KBM-7 (cell line): Measurements from ENCODE around the gene PLD3.
"Not testable (repeated sequence)": the region's sequence is repeated elsewhere in the genome, so short reads cannot be mapped to it uniquely, and the experiment has no call there.

Source experiments
- DNase-seq: peaks from one replicate; pipeline ENCODE4 v3.0.0-alpha.2; 2015
- in situ Hi-C: fragments of 300-500 bp; cut with MboI; formaldehyde crosslinking; loops from 2 replicates; pipeline ENCODE4 v1.14.3; 2020; ENCODE audit warnings: low sequenced_read_pairs, low pct_unique_long_range_greater_than_20kb, mixed read lengths

The PLD3 gene

GRCh38 chr19:40360020-40360707 lies 11.7 kb downstream of the PLD3 start:
- DNase-seq: no peak
- in situ Hi-C loops: no loop called here

- no peak for DNase-seq
- in situ Hi-C loops: no loop called here
Measured at GRCh38 chr19:40360708-40361241, 12.3 kb downstream of the PLD3 start.

- in situ Hi-C loops: no loop called here
- DNase-seq: no peak
Measured at GRCh38 chr19:40362160-40362559, 13.7 kb downstream of the PLD3 start.

- in situ Hi-C loops: no loop called here
- peak; percentile 83 for DNase-seq
Measured at GRCh38 chr19:40363069-40363468, 14.6 kb downstream of the PLD3 start.

- in situ Hi-C loops: no loop called here
- DNase-seq: no peak
Measured at GRCh38 chr19:40365010-40365409, 16.5 kb downstream of the PLD3 start.

- no peak for DNase-seq
- in situ Hi-C loops: no loop called here
Measured at GRCh38 chr19:40365613-40366401, 17.3 kb downstream of the PLD3 start.

- DNase-seq: peak; percentile 29
- in situ Hi-C loops: no loop called here
Measured at GRCh38 chr19:40366697-40367561, 18.4 kb downstream of the PLD3 start.

GRCh38 chr19:40367577-40368434 lies 19.3 kb downstream of the PLD3 start:
- in situ Hi-C loops: no loop called here
- DNase-seq: no peak

- DNase-seq: no peak
- in situ Hi-C loops: no loop called here
Measured at GRCh38 chr19:40369797-40370196, 21.3 kb downstream of the PLD3 start.

GRCh38 chr19:40370253-40370652 lies 21.8 kb downstream of the PLD3 start:
- DNase-seq, in situ Hi-C loops: not testable (repeated sequence)

GRCh38 chr19:40370997-40371801 lies 22.7 kb downstream of the PLD3 start:
- in situ Hi-C loops: no loop called here
- DNase-seq: peak; percentile 70

GRCh38 chr19:40371802-40372122 lies 23.3 kb downstream of the PLD3 start:
- in situ Hi-C loops: no loop called here
- DNase-seq: no peak

- in situ Hi-C loops: no loop called here
- DNase-seq: no peak
Measured at GRCh38 chr19:40374084-40374483, 25.6 kb downstream of the PLD3 start.

GRCh38 chr19:40376286-40376862 lies 27.9 kb downstream of the PLD3 start:
- no peak for DNase-seq
- in situ Hi-C loops: no loop called here

- DNase-seq: no peak
- in situ Hi-C loops: no loop called here
Measured at GRCh38 chr19:40377876-40378385, 29.4 kb downstream of the PLD3 start.

- in situ Hi-C loops: no loop called here
- no peak for DNase-seq
Measured at GRCh38 chr19:40378509-40378908, 30.0 kb downstream of the PLD3 start.

- in situ Hi-C loops: no loop called here
- no peak for DNase-seq
Measured at GRCh38 chr19:40379446-40380198, 31.1 kb downstream of the PLD3 start.
